IMR-90 (cell line): ENCODE results near the gene ABHD17C. TPM values are rescaled to one million over a fixed set of nuclear protein-coding genes. Genes with fewer than 3 reads are reported as not detected.
A peak's percentile ranks its signal among the peaks of the same experiment; 100 is the strongest.

Experiments used
- ATAC-seq: fragments of 200-7000 bp; cut with Tn5 transposase; 2 replicates; pipeline ENCODE4 v1.9.1; 2020; ENCODE audit warnings: low read depth, mild to moderate bottlenecking, moderate library complexity
- BruUV-seq: library from RNA; stranded (reverse); fragments of 400-500 nt; replicated peaks from 2 replicates; lab custom pipeline; 2021; lab: Mats Ljungman, UMichigan
- CTCF ChIA-PET: fragments of 300-600 bp; formaldehyde crosslinking; extraction: SDS; loops from one replicate; lab custom pipeline; 2021; ENCODE audit warnings: antibody characterized with exemption; lab: Yijun Ruan, JAX
- POLR2A ChIA-PET: fragments of 300-600 bp; sonication (Branson Sonifier 250); formaldehyde crosslinking; loops from one replicate; lab custom pipeline; 2022; ENCODE audit warnings: antibody characterized with exemption; ENCODE audit not compliant: unreplicated experiment; lab: Charles Lee
- DNase-seq: peaks from one replicate; pipeline ENCODE4 v3.0.0; 2013
- H2AFZ ChIP-seq: replicated peaks from 2 replicates; pipeline ENCODE3; 2013; ENCODE audit warnings: low read length, mild to moderate bottlenecking; ENCODE audit not compliant: poor library complexity
- H2AK5ac ChIP-seq: 2 replicates; pipeline ENCODE4 v1.6.1; 2013; ENCODE audit warnings: low read depth, low read length, inconsistent platforms
- H2AK9ac ChIP-seq: replicated peaks from 2 replicates; pipeline ENCODE3; 2013; ENCODE audit warnings: mild to moderate bottlenecking, low read depth, low read length, moderate library complexity; ENCODE audit not compliant: poor library complexity
- H2BK120ac ChIP-seq: 2 replicates; pipeline ENCODE4 v1.6.1; 2013; ENCODE audit warnings: low read depth, low read length, inconsistent platforms
- H2BK15ac ChIP-seq: 3 replicates; pipeline ENCODE4 v1.6.1; 2013; ENCODE audit warnings: low read depth, low read length, inconsistent platforms
- H2BK20ac ChIP-seq: 2 replicates; pipeline ENCODE4 v1.6.1; 2013; ENCODE audit warnings: low read depth, mild to moderate bottlenecking, inconsistent platforms, low read length, moderate library complexity
- H2BK5ac ChIP-seq: 2 replicates; pipeline ENCODE4 v1.6.1; 2013; ENCODE audit warnings: mild to moderate bottlenecking, low read depth, low read length, inconsistent platforms; ENCODE audit not compliant: poor library complexity, severe bottlenecking
- H3K14ac ChIP-seq: replicated peaks from 2 replicates; pipeline ENCODE4 v1.6.1; 2013; ENCODE audit warnings: low read depth, low read length, inconsistent platforms
- H3K18ac ChIP-seq: 2 replicates; pipeline ENCODE4 v1.6.1; 2013; ENCODE audit warnings: low read depth, low read length, control low read depth
- H3K23ac ChIP-seq: 2 replicates; pipeline ENCODE4 v1.6.1; 2013; ENCODE audit warnings: low read depth, low read length, inconsistent platforms
- H3K27ac ChIP-seq: 2 replicates; pipeline ENCODE4 v1.5.1; 2013; ENCODE audit warnings: mild to moderate bottlenecking, control low read depth, low read length; ENCODE audit not compliant: insufficient read depth
- H3K27me3 ChIP-seq: 2 replicates; pipeline ENCODE4 v1.6.1; 2013; ENCODE audit warnings: low read length; ENCODE audit not compliant: control insufficient read depth, insufficient read depth
- H3K36me3 ChIP-seq: 2 replicates; pipeline ENCODE4 v1.6.1; 2013; ENCODE audit warnings: low read length, mixed read lengths; ENCODE audit not compliant: control insufficient read depth, insufficient read depth
- H3K4ac ChIP-seq: 2 replicates; pipeline ENCODE4 v1.6.1; 2013; ENCODE audit warnings: low read depth, low read length, inconsistent platforms
- H3K4me1 ChIP-seq: 2 replicates; pipeline ENCODE4 v1.6.1; 2013; ENCODE audit warnings: low read length, mixed read lengths; ENCODE audit not compliant: control insufficient read depth, insufficient read depth
- H3K4me2 ChIP-seq: 2 replicates; pipeline ENCODE4 v1.6.1; 2013; ENCODE audit warnings: low read depth, mild to moderate bottlenecking, control low read depth, low read length, moderate library complexity
- H3K4me3 ChIP-seq: 2 replicates; pipeline ENCODE4 v1.5.1; 2013; ENCODE audit warnings: low read depth, mild to moderate bottlenecking, control low read depth, low read length, moderate library complexity; ENCODE audit not compliant: insufficient read depth
- H3K56ac ChIP-seq: 2 replicates; pipeline ENCODE4 v1.6.1; 2013; ENCODE audit warnings: low read length, inconsistent platforms; ENCODE audit not compliant: insufficient read depth; ENCODE audit errors: extremely low read depth
- H3K79me1 ChIP-seq, 2 experiments: 2 replicates each; pipeline ENCODE4 v1.6.1; 2013; ENCODE audit warnings: low read length in 2 of 2, inconsistent platforms in 1 of 2, low read depth in 1 of 2
- H3K9ac ChIP-seq: 2 replicates; pipeline ENCODE4 v1.6.1; 2013; ENCODE audit warnings: low read depth, low read length, control low read depth
- H3K9me1 ChIP-seq: 2 replicates; pipeline ENCODE4 v1.6.1; 2013; ENCODE audit warnings: low read length, inconsistent platforms; ENCODE audit not compliant: insufficient read depth
- H3K9me3 ChIP-seq: 2 replicates; pipeline ENCODE4 v1.6.1; 2013; ENCODE audit warnings: low read length; ENCODE audit not compliant: control insufficient read depth, insufficient read depth
- H4K20me1 ChIP-seq: 2 replicates; pipeline ENCODE4 v1.6.1; 2013; ENCODE audit warnings: low read length, inconsistent platforms; ENCODE audit not compliant: insufficient read depth
- H4K5ac ChIP-seq: 2 replicates; pipeline ENCODE4 v1.6.1; 2013; ENCODE audit warnings: mild to moderate bottlenecking, low read depth, low read length, control low read depth
- H4K8ac ChIP-seq, 2 experiments: 2 replicates each; pipeline ENCODE4 v1.6.1; 2013; ENCODE audit warnings: low read depth in 2 of 2, low read length in 2 of 2, control low read depth in 1 of 2, inconsistent platforms in 1 of 2
- H4K91ac ChIP-seq: 2 replicates; pipeline ENCODE4 v1.6.1; 2013; ENCODE audit warnings: low read depth, low read length, inconsistent platforms; ENCODE audit not compliant: insufficient read depth
- CEBPB ChIP-seq: IDR thresholded peaks from 2 replicates; pipeline ENCODE4 v1.6.1; 2012; ENCODE audit warnings: low read depth, low read length, improper control_type of control experiment
- CTCF ChIP-seq: conservative IDR thresholded peaks from 2 replicates; pipeline ENCODE4 v1.5.1; 2012; ENCODE audit warnings: mild to moderate bottlenecking, low read depth, low read length, improper control_type of control experiment
- ELK1 ChIP-seq: fragments of 150-350 bp; IDR thresholded peaks from 2 replicates; pipeline ENCODE4 v1.6.1; 2016; ENCODE audit warnings: low read depth, mild to moderate bottlenecking, low read length, moderate library complexity, borderline replicate concordance
- POLR2A ChIP-seq: IDR thresholded peaks from 2 replicates; pipeline ENCODE4 v1.6.1; 2012; ENCODE audit warnings: mild to moderate bottlenecking, low read depth, low read length
- RAD21 ChIP-seq: IDR thresholded peaks from 2 replicates; pipeline ENCODE4 v1.6.1; 2012; ENCODE audit warnings: low read length, improper control_type of control experiment
- SMC3 ChIP-seq: fragments of 150-350 bp; IDR thresholded peaks from 2 replicates; pipeline ENCODE4 v1.6.1; 2016; ENCODE audit warnings: low read depth, mild to moderate bottlenecking, antibody characterized with exemption, low read length, moderate library complexity
- WGBS, 2 experiments: methylation state at CpG; one replicate each; pipeline versions ENCODE4 v1.1.5 to v1.1.7; 2013; ENCODE audit warnings: missing lambda C conversion rate in 2 of 2; ENCODE audit not compliant: insufficient read length in 1 of 2; ENCODE audit errors: extremely low coverage in 2 of 2; 5-methylcytosine and 5-hydroxymethylcytosine counted together
- dilution Hi-C: fragments of 300-500 bp; cut with HindIII; formaldehyde crosslinking; loops from one replicate; pipeline ENCODE4 v1.14.3; 2018; ENCODE audit warnings: low sequenced_read_pairs; ENCODE audit not compliant: unreplicated experiment
- in situ Hi-C: fragments of 300-500 bp; cut with MboI; formaldehyde crosslinking; loops from 3 replicates; pipeline ENCODE4 v1.14.3; 2019; ENCODE audit warnings: low sequenced_read_pairs, inconsistent platforms, mixed read lengths
- intact Hi-C: fragments of 100-400 bp; cut with micrococcal nuclease; formaldehyde crosslinking; loops from 2 replicates; pipeline ENCODE4 v1.10.0; 2022
- polyA plus RNA-seq, 3 experiments: library from polyadenylated mRNA; depleted of rRNA; stranded (reverse); fragments of >200 nt; gene quantifications; 2 replicates each; pipeline ENCODE4 v1.2.3, GENCODE V29; 2012; ENCODE audit warnings: low replicate concordance in 1 of 3
- total RNA-seq: library from RNA; depleted of rRNA; stranded (reverse); fragments of >200 nt; gene quantifications from 2 replicates; pipeline ENCODE4 v1.2.3, GENCODE V29; 2012

The ABHD17C gene
- total and polyA plus RNA-seq, 2 of the 4 experiments (the other 2 are of a cell fraction): 5.4 to 10.3 TPM

- TF ChIP-seq ELK1: no peak
- TF ChIP-seq POLR2A: no peak
Observed at GRCh38 chr15:80694611-80695098, 455 bp upstream of the ABHD17C start (continued).

GRCh38 chr15:80695911-80696661, 976 bp downstream of the ABHD17C start:
- POLR2A ChIA-PET: interaction anchor here (1.5 kb wide), 1 partner anchor 129 kb away, joined by 3 read pairs; no protein-coding TSS in a partner anchor
- intact Hi-C loops: loop anchor here (1.0 to 5.0 kb wide), 6 partner anchors 77 to 276 kb away; partner anchors contain the start of gene CEMIP

More at GRCh38 chr15:80695911-80696661, 976 bp downstream of the ABHD17C start:
- peak overlapping the region; percentile 91 for H3K18ac ChIP-seq
- H2BK20ac ChIP-seq: 0 out of 2 replicates have a peak overlapping the region, but pooled peaks have one; percentile 24
- peak overlapping the region; percentile 59 for H4K91ac ChIP-seq
- peak overlapping the region; percentile 91 for H3K4ac ChIP-seq
- peak overlapping the region; percentile 66 for H2AK5ac ChIP-seq
- peaks cover 15% of the 10 kb centered on the region; the same call in 1 of the 2 replicates for H3K9me1 ChIP-seq
- no TSS peak for BruUV-seq
- peak overlapping the region; percentile 98 for H3K23ac ChIP-seq
- peak overlapping the region; percentile 77 for H3K27ac ChIP-seq
- in situ Hi-C loops: no loop called here
- peak overlapping the region; percentile 74 for H2BK5ac ChIP-seq
- peak; percentile 29; the same call in 1 of the 2 replicates for TF ChIP-seq CTCF
- TF ChIP-seq CEBPB: no peak
- TF ChIP-seq RAD21: peak; percentile 26; the same call in 1 of the 2 replicates
- TF ChIP-seq SMC3: peak; percentile 35
- H2BK15ac ChIP-seq: no peak overlapping the region
- peak overlapping the region; percentile 78 for H3K56ac ChIP-seq
- CTCF ChIA-PET: interaction anchor here (0.6 to 2.3 kb wide), 3 partner anchors 9 to 128 kb away, joined by 3 to 12 read pairs (median 8); no protein-coding TSS in a partner anchor
- peaks cover 27 to 65% of the 10 kb centered on the region in 2 experiments for H3K79me1 ChIP-seq
- peak overlapping the region; percentile 30 to 59; a peak in 2 of 4 replicates for H4K8ac ChIP-seq
- 2% methylated on average over 7 of the region's 43 CpGs; no CpG with 5 or more reads in 1 of the 2 experiments for WGBS, 2 experiments
- H3K9me3 ChIP-seq: no peaks in the 10 kb centered on the region
- H3K4me3 ChIP-seq: peak overlapping the region; percentile 100
- dilution Hi-C loops: no loop called here
- H3K14ac ChIP-seq: peak overlapping the region; percentile 96
- peak overlapping the region; percentile 67 for H4K5ac ChIP-seq
- H3K27me3 ChIP-seq: no peaks in the 10 kb centered on the region
- H3K9ac ChIP-seq: peak overlapping the region; percentile 82
- H2AK9ac ChIP-seq: peak overlapping the region; percentile 94
- peak overlapping the region; percentile 86 for H2AFZ ChIP-seq
- peaks cover 44% of the 10 kb centered on the region for H4K20me1 ChIP-seq
- H2BK120ac ChIP-seq: peak overlapping the region; percentile 51
- DNase-seq: no peak
- H3K36me3 ChIP-seq: peaks cover 1% of the 10 kb centered on the region; the same call in 1 of the 2 replicates
- ATAC-seq: no peak
- peaks cover 14% of the 10 kb centered on the region for H3K4me1 ChIP-seq
- H3K4me2 ChIP-seq: peak overlapping the region; percentile 98
